Mesothelial cell of epicardium (in vitro differentiated cells): Measurements from ENCODE around the gene VIPAS39. TPM values are rescaled to one million over a fixed set of nuclear protein-coding genes. Genes with fewer than 3 reads are reported as not detected.

Experiments used
- DNase-seq, 2 experiments: peaks; one replicate each; pipeline ENCODE4 v3.0.0; 2021; ENCODE audit warnings: low spot score in 2 of 2; ENCODE audit not compliant: unreplicated experiment in 2 of 2
- H3K27ac Mint-ChIP-seq: 2 replicates; pipeline ENCODE4 v1.8.0; 2021; ENCODE audit warnings: mixed read lengths
- H3K27me3 Mint-ChIP-seq: 2 replicates; pipeline ENCODE4 v1.8.0; 2021; ENCODE audit warnings: low read depth, mixed read lengths
- H3K36me3 Mint-ChIP-seq: 2 replicates; pipeline ENCODE4 v1.8.0; 2021; ENCODE audit warnings: mixed read lengths
- H3K4me1 Mint-ChIP-seq: 2 replicates; pipeline ENCODE4 v1.8.0; 2021; ENCODE audit warnings: mixed read lengths
- H3K4me3 Mint-ChIP-seq: 2 replicates; pipeline ENCODE4 v1.8.0; 2021; ENCODE audit warnings: mild to moderate bottlenecking, moderate library complexity, mixed read lengths
- H3K9me3 Mint-ChIP-seq: 2 replicates; pipeline ENCODE4 v1.8.0; 2021; ENCODE audit warnings: mixed read lengths
- total RNA-seq: library from RNA; stranded (reverse); gene quantifications from 3 replicates; pipeline ENCODE4 v1.2.1, GENCODE V29; 2021
- TF ChIP-seq, protein P1 (sequence below): fragments of 200-600 bp; sonication (generic); IDR thresholded peaks from one replicate; pipeline ENCODE4 v1.5.0; 2021; ENCODE audit warnings: antibody characterized with exemption; ENCODE audit not compliant: unreplicated experiment

Gene VIPAS39
- total RNA-seq, 1 donor from 2014 or later, result 25.8 TPM

DNA sequence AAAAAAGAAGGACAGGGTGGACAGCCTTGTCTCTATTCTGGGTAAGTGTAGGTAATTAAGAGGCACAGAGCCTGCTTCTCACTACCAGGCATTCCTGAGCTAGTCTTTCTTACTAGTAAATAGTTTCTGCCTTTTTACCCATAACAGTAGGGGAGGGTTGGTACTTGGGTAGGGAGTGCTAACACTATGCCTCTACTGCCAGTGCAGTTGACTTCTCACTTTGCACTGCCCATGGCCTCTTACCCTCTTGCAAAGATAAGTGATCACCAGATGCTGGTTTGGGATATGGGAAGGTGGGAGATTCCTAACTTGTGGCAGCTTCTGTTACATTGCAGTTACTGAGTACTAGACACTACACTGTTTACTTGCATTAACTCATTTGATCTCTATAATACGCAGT lies 12.1 kb upstream of the VIPAS39 start:
- DNase-seq, result no peak
- TF ChIP-seq, protein P1, sequence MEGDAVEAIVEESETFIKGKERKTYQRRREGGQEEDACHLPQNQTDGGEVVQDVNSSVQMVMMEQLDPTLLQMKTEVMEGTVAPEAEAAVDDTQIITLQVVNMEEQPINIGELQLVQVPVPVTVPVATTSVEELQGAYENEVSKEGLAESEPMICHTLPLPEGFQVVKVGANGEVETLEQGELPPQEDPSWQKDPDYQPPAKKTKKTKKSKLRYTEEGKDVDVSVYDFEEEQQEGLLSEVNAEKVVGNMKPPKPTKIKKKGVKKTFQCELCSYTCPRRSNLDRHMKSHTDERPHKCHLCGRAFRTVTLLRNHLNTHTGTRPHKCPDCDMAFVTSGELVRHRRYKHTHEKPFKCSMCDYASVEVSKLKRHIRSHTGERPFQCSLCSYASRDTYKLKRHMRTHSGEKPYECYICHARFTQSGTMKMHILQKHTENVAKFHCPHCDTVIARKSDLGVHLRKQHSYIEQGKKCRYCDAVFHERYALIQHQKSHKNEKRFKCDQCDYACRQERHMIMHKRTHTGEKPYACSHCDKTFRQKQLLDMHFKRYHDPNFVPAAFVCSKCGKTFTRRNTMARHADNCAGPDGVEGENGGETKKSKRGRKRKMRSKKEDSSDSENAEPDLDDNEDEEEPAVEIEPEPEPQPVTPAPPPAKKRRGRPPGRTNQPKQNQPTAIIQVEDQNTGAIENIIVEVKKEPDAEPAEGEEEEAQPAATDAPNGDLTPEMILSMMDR, result no peak
- Mint-ChIP-seq H3K9me3 (no peaks in the 10 kb centered on the region), H3K4me3 (no peak overlapping the region), H3K4me1 (no peaks in the 10 kb centered on the region), H3K36me3 (peaks cover 24% of the 10 kb centered on the region), H3K27me3 (no peaks in the 10 kb centered on the region), H3K27ac (no peak overlapping the region)

DNA sequence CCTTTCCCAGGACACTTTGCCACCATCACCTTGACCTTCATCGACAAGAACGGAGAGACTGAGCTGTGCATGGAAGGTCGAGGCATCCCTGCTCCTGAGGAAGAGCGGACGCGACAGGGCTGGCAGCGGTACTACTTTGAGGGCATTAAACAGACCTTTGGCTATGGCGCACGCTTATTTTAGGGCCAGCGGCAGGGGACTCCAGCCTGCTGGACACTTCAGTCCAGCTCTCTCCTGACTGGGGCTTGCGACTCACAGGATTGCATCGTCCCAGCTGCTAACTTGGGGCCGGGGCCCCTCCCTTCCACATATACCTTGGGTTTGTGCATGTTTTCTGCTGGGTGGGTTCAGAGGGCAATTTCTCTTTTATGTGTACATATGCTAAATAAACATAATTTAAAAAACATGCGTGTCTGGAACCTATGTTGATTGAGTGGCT lies 11.7 kb upstream of the VIPAS39 start:
- Mint-ChIP-seq H3K36me3 (peaks cover 24% of the 10 kb centered on the region), H3K27me3 (no peaks in the 10 kb centered on the region), H3K4me3 (no peak overlapping the region), H3K4me1 (no peaks in the 10 kb centered on the region), H3K9me3 (no peaks in the 10 kb centered on the region), H3K27ac (no peak overlapping the region)
- TF ChIP-seq, protein P1, result no peak
- DNase-seq, result no peak

DNA sequence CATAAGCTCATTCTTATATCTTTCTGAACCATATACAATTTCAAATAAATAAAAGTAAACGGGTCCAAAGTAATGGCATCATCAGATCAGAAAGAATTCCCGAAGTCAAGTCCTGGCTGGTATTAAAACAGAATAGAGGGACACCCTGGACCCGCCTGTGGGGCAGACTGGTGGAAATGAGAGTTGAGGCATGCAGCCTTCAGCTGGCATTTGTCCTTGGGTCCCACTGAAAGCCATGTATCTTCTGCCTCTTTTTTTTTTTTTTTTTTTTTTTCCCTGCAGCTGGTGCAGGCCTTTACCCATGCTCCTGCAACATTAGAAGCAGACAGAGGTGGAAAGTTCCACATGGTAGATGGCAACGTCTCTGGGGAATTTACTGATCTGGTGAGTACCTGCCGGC lies 10.4 kb upstream of the VIPAS39 start:
- Mint-ChIP-seq H3K4me3 (no peak overlapping the region), H3K4me1 (no peaks in the 10 kb centered on the region), H3K27ac (no peak overlapping the region), H3K27me3 (no peaks in the 10 kb centered on the region), H3K9me3 (no peaks in the 10 kb centered on the region), H3K36me3 (peaks cover 30% of the 10 kb centered on the region)
- TF ChIP-seq, protein P1, result no peak
- no peak for DNase-seq

DNA sequence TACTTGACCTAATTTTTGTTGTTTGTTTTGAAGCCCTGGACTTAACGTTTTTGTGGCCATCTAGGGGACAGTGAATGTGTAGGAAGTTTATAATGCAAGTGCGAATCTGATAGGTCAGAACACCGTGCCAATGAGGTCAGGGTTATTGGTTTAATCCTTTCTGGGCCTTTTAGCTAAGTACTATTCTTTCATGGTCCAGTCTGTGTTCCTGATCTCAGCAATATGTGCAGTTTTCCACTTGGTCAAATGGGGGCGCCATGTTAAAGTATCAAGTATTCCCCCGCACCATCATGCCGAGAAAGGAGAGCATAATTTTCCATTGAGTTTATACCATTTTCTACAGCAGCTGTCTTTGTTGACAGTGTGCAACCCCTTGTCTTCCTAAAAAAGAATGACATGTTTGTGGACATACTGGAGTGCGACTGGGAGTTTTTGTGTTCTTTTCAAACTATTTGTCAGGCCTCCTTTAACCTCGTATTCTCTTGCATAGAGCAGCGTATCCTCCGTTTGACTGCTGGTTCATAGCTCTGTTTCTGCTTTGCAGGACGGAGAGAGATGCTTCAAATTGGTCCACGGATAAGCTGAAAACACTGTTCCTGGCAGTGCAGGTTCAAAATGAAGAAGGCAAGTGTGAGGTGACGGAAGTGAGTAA lies 1.8 kb upstream of the VIPAS39 start:
- DNase-seq, result peak in 1 of 2 experiments; percentile 67
- Mint-ChIP-seq H3K27me3 (no peaks in the 10 kb centered on the region), H3K4me1 (peaks cover 24% of the 10 kb centered on the region), H3K9me3 (no peaks in the 10 kb centered on the region), H3K4me3 (peak overlapping the region; percentile 100), H3K27ac (peak overlapping the region; percentile 100), H3K36me3 (peaks cover 26% of the 10 kb centered on the region)
- TF ChIP-seq, protein P1, result peak; percentile 64

GRCh38 chr14:77458249-77458950 lies 999 bp upstream of the VIPAS39 start:
- TF ChIP-seq, protein P1, result no peak
- H3K27me3 Mint-ChIP-seq, result no peaks in the 10 kb centered on the region
- DNase-seq, result peak in 1 of 2 experiments; percentile 56
- peaks cover 23% of the 10 kb centered on the region for H3K36me3 Mint-ChIP-seq
- peaks cover 24% of the 10 kb centered on the region for H3K4me1 Mint-ChIP-seq
- no peaks in the 10 kb centered on the region for H3K9me3 Mint-ChIP-seq
- H3K27ac Mint-ChIP-seq, result peak overlapping the region; percentile 100
- H3K4me3 Mint-ChIP-seq, result peak overlapping the region; percentile 100
